Measurements from ENCODE around the gene OR2C3. TPM values are rescaled to one million over a fixed set of nuclear protein-coding genes. Genes with fewer than 3 reads are reported as not detected.

OR2C3 gene
- total RNA-seq, result not detected
- long read RNA-seq, result 0 reads

GRCh38 chr1:247536340-247536739, at the start of gene OR2C3:
OR2C3 (minus strand) TSS chr1:247536440; CDS start chr1:247532511, 3,929 bp downstream.
- intact Hi-C loops (cut with micrococcal nuclease), result no loop called here
- no peak for DNase-seq
- ATAC-seq, result no peak

GRCh38 chr1:247578946-247579460, 42.8 kb upstream of the OR2C3 start:
- DNase-seq, result no peak
- intact Hi-C loops (cut with micrococcal nuclease), result no loop called here
- no peak for ATAC-seq

GRCh38 chr1:247576514-247576913, 40.3 kb upstream of the OR2C3 start:
- intact Hi-C loops (cut with micrococcal nuclease), result no loop called here
- no peak for ATAC-seq

DNA sequence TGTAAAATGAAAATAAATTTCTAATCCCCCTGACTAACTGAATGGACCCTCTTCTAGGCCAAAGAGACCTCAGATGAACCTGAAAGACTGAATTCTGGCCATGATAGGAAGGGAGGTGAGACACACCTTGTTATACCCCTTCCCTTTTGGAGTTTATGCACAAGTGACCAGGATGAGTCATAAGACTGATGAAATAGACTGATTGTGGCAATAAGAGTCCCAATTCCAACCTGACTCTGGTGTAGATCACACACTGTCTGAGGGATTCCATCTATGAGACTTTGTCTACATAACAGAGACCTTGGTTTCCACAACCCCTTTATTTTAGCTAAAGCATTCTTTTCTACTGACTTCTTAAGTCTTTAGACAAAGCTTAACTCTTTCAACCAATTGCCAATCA, 38.4 kb upstream of the OR2C3 start:
- ATAC-seq (no peak), DNase-seq (no peak)
- intact Hi-C loops (cut with micrococcal nuclease), result no loop called here

More at GRCh38 chr1:247576514-247576913, 40.3 kb upstream of the OR2C3 start:
- DNase-seq, result no peak

GRCh38 chr1:247574236-247574635, 38.0 kb upstream of the OR2C3 start:
- DNase-seq (no peak), ATAC-seq (no peak)
- intact Hi-C loops (cut with micrococcal nuclease), result no loop called here

DNA sequence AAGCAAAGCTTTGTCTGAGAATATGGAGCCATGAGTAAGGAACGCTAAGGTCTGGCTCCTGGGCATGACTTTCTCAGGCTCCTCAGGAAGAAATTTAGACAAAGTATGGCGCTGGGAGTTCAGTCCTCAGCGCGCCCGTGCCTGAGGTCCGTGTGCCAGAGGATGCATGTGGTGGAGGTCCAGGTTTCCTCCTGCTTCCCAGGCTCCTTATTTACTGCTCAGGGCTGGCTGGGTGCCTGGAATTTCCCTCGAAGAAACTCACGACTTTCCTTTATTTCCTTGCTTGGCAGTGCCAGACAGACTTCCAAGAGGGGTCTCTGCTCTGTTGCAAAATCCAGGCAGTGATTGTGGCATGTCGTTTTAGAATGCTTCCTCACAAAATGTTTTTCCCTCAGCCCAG, 26.0 kb upstream of the OR2C3 start:
- intact Hi-C loops (cut with micrococcal nuclease), result no loop called here
- no peak for ATAC-seq
- no peak for DNase-seq

DNA sequence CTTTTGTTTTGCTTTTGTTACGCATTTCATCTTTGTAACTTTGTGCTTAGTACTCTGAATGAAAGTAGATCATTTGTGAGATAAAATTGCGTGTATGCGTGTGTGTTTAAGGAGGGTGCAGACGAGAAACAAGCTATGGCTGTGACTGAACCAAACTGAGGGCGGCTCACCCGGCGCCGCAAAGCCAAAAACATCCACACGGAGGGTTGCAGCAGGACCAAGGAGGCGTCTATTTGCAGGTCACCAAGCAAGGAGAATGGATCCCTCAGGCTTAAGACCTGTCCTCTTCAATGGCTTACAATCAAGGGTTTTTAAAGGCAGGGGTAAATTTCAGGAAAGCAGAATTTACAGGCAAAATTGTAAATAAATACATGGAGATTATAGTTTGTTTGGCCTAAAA, 25.5 kb upstream of the OR2C3 start:
- DNase-seq, result no peak

GRCh38 chr1:247557926-247558674, 21.9 kb upstream of the OR2C3 start:
- no peak for ATAC-seq
- intact Hi-C loops (cut with micrococcal nuclease), result no loop called here

More for the DNA sequence above, 25.5 kb upstream of the OR2C3 start:
- intact Hi-C loops (cut with micrococcal nuclease), result no loop called here
- no peak for ATAC-seq

DNA sequence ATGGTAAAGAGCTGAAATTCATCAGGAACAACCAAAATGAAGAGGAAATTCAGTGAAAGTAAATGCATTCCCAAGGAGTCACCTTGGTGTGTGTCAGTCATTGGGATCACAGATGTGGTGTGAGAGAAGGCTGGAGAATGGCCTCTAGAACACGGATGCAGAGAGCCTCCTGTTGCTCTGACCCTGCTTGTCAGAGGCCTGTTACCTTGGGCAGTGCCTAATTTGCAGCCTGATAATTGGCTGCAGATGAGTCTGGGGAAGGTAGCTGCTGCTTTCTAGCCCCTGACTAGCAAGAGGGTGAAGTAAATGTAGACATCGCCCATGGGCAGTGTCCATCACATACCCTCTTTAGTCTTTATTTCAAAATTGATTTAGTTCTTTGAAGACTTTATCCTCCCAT, 16.0 kb upstream of the OR2C3 start:
- ATAC-seq (no peak), DNase-seq (no peak)
- intact Hi-C loops (cut with micrococcal nuclease), result no loop called here

More at GRCh38 chr1:247557926-247558674, 21.9 kb upstream of the OR2C3 start:
- DNase-seq, result no peak

DNA sequence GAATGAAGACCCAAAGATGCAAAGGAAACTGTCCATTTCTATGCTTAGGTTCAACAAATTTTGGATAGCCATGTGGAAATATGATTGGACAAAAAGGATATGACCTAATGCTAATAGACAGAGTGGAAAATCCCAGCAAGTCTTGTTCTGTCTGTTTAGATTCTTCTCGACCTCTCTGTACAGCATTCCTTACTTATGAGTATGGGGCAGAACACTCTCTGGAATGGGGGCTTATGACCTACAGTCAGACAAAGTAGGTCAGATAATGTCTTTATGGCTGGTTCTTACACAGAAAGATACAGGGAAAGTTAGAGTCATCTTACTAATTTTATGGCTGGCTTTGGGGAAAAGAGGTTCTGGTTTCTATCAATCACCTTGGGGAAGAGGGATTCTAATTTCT, 15.5 kb upstream of the OR2C3 start:
- DNase-seq (no peak), ATAC-seq (no peak)
- intact Hi-C loops (cut with micrococcal nuclease), result no loop called here

GRCh38 chr1:247548769-247549182, 12.5 kb upstream of the OR2C3 start, which contains the start of gene GCSAML:
GCSAML (plus strand) TSS chr1:247549134; CDS start chr1:247549192, 58 bp downstream.
- DNase-seq (no peak), ATAC-seq (no peak)
- intact Hi-C loops (cut with micrococcal nuclease), result no loop called here

DNA sequence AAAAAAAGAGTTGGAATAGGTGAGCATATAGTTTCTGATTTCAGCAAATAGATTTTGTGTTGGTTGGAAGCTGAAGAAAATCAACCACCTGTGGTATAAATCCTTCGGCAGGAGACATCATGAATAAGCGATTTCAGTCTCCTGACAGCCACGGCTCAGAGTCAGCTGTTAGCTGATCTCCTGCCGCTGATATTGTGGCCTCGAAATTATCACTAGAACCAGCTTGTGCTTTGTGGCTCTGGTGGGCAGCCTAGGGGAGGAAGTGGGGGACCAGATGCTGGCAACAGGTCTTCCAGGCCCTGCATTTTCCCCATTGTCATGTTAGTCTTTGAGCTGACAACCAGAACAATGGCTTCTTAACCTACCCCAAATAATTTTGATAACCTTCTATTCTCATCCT, 11.9 kb upstream of the OR2C3 start:
- DNase-seq (no peak), ATAC-seq (no peak)
- intact Hi-C loops (cut with micrococcal nuclease), result no loop called here

DNA sequence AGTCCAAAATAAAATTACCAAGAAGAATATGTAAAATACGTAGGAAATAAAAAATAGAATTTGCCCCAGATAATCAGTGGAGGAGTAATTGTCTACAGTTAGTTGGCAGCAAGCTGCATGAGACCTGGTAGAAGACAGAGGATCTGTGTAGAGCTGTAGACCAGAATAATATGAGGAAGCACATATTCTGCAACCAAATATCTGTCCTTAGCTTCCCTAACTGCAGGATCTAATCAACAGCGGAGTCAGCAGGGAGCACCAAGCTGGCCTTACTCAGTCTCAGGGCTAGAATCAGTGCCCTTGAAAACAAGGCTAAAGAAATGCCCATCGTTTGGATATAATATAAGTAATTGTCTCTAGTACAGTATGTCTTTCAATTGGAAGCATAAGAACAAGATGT, 6.6 kb upstream of the OR2C3 start:
- intact Hi-C loops (cut with micrococcal nuclease), result no loop called here

DNA sequence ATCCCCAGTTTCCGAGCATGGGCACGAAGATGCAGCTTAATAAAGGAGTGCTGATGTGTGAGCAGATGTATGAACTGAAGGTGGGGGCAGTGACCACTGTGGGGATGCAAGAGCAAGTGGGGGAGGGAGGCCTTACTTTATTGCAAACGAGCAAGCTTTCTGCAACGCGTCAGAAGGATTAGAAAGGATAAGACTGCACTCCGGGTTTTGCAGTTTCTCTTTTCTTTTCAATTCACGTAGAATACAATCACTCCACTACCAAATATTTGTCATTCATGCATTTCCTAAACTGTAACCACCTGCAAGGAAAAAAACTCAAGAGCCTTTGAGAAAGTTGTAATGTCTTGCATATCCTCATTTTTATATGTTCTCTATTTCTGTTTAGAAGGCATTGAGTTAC, 4.3 kb upstream of the OR2C3 start:
- no peak for DNase-seq
- intact Hi-C loops (cut with micrococcal nuclease), result no loop called here
- ATAC-seq, result no peak

More for the DNA sequence above, 6.6 kb upstream of the OR2C3 start:
- ATAC-seq (no peak), DNase-seq (no peak)

GRCh38 chr1:247539215-247539614, 3.0 kb upstream of the OR2C3 start:
- intact Hi-C loops (cut with micrococcal nuclease), result no loop called here
- ATAC-seq (no peak), DNase-seq (no peak)

GRCh38 chr1:247538561-247538960, 2.3 kb upstream of the OR2C3 start:
- intact Hi-C loops (cut with micrococcal nuclease), result no loop called here
- no peak for DNase-seq
- ATAC-seq, result no peak

GRCh38 chr1:247535402-247535801, 838 bp downstream of the OR2C3 start:
- no peak for DNase-seq
- intact Hi-C loops (cut with micrococcal nuclease), result no loop called here
- ATAC-seq, result no peak

DNA sequence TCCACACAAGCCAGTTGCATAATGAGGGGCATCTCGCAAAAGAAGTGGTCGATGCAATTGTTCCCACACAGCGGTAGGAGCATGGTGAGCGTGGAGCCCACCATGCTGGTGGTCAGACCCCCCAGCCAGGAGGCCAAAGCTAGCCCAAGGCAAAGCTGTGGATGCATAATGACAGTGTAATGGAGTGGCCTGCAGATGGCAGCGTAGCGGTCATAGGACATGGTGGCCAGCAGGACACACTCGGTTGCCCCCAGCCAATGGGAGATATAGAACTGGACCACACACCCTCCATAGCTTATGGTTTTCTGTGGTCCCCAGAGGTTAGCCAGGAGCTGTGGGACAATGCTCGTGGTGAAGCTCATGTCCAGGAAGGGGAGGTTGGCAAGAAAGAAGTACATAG, 4.3 kb downstream of the OR2C3 start:
- no peak for ATAC-seq
- intact Hi-C loops (cut with micrococcal nuclease), result no loop called here

GRCh38 chr1:247530785-247531184, 5.5 kb downstream of the OR2C3 start:
- ATAC-seq (no peak), DNase-seq (no peak)
- intact Hi-C loops (cut with micrococcal nuclease), result no loop called here

More for the DNA sequence above, 4.3 kb downstream of the OR2C3 start:
- DNase-seq, result no peak

DNA sequence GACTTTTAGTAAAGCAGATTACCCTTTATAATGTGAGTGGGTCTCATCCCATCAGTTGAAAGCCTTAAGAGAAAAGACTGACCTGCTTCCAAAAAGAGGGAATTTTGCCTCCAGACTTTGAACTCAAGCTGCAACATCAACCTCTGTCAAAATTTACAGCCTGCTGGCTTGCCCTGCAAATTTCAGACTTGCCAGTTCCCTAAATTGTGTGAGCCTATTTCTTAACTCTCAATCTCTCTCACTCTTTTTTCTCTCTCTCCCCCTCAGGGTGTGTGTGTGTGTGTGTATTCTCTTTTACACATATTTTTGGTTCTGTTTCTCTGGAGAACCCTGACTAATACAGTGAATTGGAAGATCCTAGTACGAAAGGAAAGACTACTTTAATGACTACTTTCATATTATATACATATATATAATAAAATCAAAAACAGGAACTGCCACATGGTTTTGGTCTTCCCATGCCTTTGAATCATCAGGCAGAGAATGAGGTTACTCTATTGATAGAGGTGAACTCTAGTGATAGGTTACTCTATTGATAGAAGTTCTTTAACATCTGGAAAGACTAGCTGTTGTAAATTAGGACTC, 6.4 kb downstream of the OR2C3 start:
- intact Hi-C loops (cut with micrococcal nuclease), result no loop called here

More for the DNA sequence above, 6.4 kb downstream of the OR2C3 start:
- no peak for ATAC-seq
- no peak for DNase-seq
